ENCODE data around the gene TCEAL3. TPM values are rescaled to one million over a fixed set of nuclear protein-coding genes. Genes with fewer than 3 reads are reported as not detected.

TCEAL3 gene
- polyA plus RNA-seq, 2 of the 4 experiments (the other 2 are of a cell fraction), result 6.6 to 23.9 TPM

- no peak for TF ChIP-seq USF2 (IDR thresholded peaks at IDR 0.05)
- no peak for TF ChIP-seq KDM1A (IDR thresholded peaks at IDR 0.05; ENCODE audit: low read depth)
- no peak for TF ChIP-seq HES2 (IDR thresholded peaks at IDR 0.05)
- TF ChIP-seq CHD2 (IDR thresholded peaks at IDR 0.05; ENCODE audit: low read length, partially characterized antibody), result no peak
Observed at GRCh38 chrX:103562801-103563200, 45.0 kb upstream of the TCEAL3 start (continued).

DNA sequence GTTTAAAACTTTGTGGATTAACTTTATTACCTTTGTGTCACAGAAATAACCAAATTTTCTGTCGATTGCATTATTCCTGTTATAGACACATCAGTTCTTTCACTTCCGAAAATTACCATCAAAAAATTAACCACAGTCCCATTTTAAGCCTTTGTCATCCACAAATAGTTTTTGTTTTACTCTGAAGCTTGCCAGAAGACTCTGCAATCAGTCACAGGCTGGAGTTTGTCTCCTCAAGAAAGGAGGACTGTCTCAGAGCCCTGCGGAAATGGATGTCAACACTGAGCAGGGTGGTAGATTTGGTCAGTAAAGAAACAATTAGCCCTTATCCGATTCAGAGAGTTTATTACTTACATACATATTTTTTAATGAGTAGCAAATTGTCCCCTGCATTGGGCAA is 42.6 kb upstream of the TCEAL3 start:
- ChIA-PET POLR2A (no interaction called here), CTCF (no interaction called here)
- no peak for ATAC-seq

GRCh38 chrX:103565752-103566151 is 42.0 kb upstream of the TCEAL3 start:
- Histone ChIP-seq H3K9me3 (no peaks in the 10 kb centered on the region), H3K27ac (no peak overlapping the region), H3K4me3 (no peak overlapping the region), H3K4me1 (no peaks in the 10 kb centered on the region), H3K4me2 (no peak overlapping the region)
- CTCF ChIA-PET, result no interaction called here
- 62% methylated on average over 1 of the region's 1 CpG for WGBS (ENCODE audit: missing lambda C conversion rate)
- no peak for FAIRE-seq
- POLR2A ChIA-PET, result interaction anchor here (0.6 kb wide), 1 partner anchor 591 kb away, joined by 5 read pairs; the partner anchor contains the start of gene SLC25A53
- TF ChIP-seq BHLHE40 (IDR thresholded peaks at IDR 0.05; ENCODE audit: low read depth, low read length) (no peak), HES2 (IDR thresholded peaks at IDR 0.05) (no peak)
- DNase-seq (ENCODE audit: low read depth in 1 of 2, low spot score in 1 of 2), result no peak
- no peak for ATAC-seq

More for the DNA sequence above, 42.6 kb upstream of the TCEAL3 start:
- no peak for TF ChIP-seq ZC3H11A (IDR thresholded peaks at IDR 0.05)
- TF ChIP-seq, protein P1, sequence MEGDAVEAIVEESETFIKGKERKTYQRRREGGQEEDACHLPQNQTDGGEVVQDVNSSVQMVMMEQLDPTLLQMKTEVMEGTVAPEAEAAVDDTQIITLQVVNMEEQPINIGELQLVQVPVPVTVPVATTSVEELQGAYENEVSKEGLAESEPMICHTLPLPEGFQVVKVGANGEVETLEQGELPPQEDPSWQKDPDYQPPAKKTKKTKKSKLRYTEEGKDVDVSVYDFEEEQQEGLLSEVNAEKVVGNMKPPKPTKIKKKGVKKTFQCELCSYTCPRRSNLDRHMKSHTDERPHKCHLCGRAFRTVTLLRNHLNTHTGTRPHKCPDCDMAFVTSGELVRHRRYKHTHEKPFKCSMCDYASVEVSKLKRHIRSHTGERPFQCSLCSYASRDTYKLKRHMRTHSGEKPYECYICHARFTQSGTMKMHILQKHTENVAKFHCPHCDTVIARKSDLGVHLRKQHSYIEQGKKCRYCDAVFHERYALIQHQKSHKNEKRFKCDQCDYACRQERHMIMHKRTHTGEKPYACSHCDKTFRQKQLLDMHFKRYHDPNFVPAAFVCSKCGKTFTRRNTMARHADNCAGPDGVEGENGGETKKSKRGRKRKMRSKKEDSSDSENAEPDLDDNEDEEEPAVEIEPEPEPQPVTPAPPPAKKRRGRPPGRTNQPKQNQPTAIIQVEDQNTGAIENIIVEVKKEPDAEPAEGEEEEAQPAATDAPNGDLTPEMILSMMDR (IDR thresholded peaks at IDR 0.05), result no peak
- TF ChIP-seq RNF2 (IDR thresholded peaks at IDR 0.05; ENCODE audit: borderline replicate concordance, low read depth), result no peak
- 69% methylated on average over 4 of the region's 4 CpGs for WGBS (ENCODE audit: missing lambda C conversion rate)
- H3K4me3 ChIP-seq, result no peak overlapping the region
- no peak overlapping the region for H3K27ac ChIP-seq
- DNase-seq (ENCODE audit: low read depth in 1 of 2, low spot score in 1 of 2) (no peak), FAIRE-seq (peak; percentile 46)
- H3K9me3 ChIP-seq, result no peaks in the 10 kb centered on the region
- H3K4me1 ChIP-seq, result no peaks in the 10 kb centered on the region
- no peak overlapping the region for H3K4me2 ChIP-seq

DNA sequence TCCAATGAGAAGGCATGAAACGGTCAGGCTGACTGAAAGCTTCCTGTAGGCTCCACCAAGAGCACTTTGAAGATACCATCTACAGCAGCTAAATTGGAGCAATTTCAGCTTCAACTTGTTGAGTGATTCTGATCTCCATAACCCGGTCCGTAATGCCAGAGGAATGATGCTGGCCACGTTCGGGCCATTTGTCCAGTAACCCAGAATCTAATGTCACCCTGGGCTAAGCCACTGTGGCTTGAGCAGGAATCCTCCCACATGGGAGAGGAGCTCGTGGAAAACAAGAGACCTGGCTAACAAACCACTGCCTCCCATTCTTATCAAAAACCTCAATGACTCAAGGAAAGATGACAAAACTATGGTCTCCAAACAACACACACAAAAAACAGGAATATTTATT is 36.6 kb upstream of the TCEAL3 start:
- H3K4me3 ChIP-seq, result no peak overlapping the region
- 63% methylated on average over 6 of the region's 6 CpGs for WGBS (ENCODE audit: missing lambda C conversion rate)
- ChIA-PET CTCF (no interaction called here), POLR2A (no interaction called here)
- ATAC-seq, result no peak
- DNase-seq (ENCODE audit: low read depth in 1 of 2, low spot score in 1 of 2), result no peak
- no peak overlapping the region for H3K4me2 ChIP-seq
- no peak overlapping the region for H3K27ac ChIP-seq
- FAIRE-seq, result peak; percentile 36
- H3K4me1 ChIP-seq, result no peaks in the 10 kb centered on the region
- TF ChIP-seq BHLHE40 (IDR thresholded peaks at IDR 0.05; ENCODE audit: low read depth, low read length) (no peak), MAZ (IDR thresholded peaks at IDR 0.05; ENCODE audit: borderline replicate concordance, low read depth, low read length) (no peak), RNF2 (IDR thresholded peaks at IDR 0.05; ENCODE audit: borderline replicate concordance, low read depth) (no peak), CEBPB (IDR thresholded peaks at IDR 0.05) (no peak), NFE2L2 (conservative IDR thresholded peaks at IDR 0.05; ENCODE audit: low read length) (no peak), ZFP36 (IDR thresholded peaks at IDR 0.05; ENCODE audit: borderline replicate concordance, partially characterized antibody) (no peak)
- TF ChIP-seq, protein P2, sequence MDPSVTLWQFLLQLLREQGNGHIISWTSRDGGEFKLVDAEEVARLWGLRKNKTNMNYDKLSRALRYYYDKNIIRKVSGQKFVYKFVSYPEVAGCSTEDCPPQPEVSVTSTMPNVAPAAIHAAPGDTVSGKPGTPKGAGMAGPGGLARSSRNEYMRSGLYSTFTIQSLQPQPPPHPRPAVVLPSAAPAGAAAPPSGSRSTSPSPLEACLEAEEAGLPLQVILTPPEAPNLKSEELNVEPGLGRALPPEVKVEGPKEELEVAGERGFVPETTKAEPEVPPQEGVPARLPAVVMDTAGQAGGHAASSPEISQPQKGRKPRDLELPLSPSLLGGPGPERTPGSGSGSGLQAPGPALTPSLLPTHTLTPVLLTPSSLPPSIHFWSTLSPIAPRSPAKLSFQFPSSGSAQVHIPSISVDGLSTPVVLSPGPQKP (IDR thresholded peaks at IDR 0.05; ENCODE audit: low read depth, low read length), result no peak
- no peaks in the 10 kb centered on the region for H3K9me3 ChIP-seq
